Fibroblast of mammary gland (primary cell): Measurements from ENCODE around the gene MYO15A.

ENCODE experiments used
- DNase-seq: peaks from one replicate; pipeline ENCODE4 v3.0.0-alpha.2; 2010; ENCODE audit warnings: low read depth
- H3K4me3 ChIP-seq: 2 replicates; pipeline ENCODE4 v1.5.1; 2011; ENCODE audit warnings: low read depth, mild to moderate bottlenecking, low read length, moderate library complexity; ENCODE audit not compliant: control insufficient read depth
- CTCF ChIP-seq: conservative IDR thresholded peaks from 2 replicates; pipeline ENCODE4 v1.5.1; 2011; ENCODE audit warnings: low read depth, low read length, inconsistent platforms; ENCODE audit not compliant: control insufficient read depth, insufficient read depth

Gene MYO15A

GRCh38 chr17:18218756-18219415, 110.3 kb downstream of the MYO15A start:
- TF ChIP-seq CTCF, result no peak
- no peak overlapping the region for H3K4me3 ChIP-seq
- DNase-seq, result peak; percentile 70

DNA sequence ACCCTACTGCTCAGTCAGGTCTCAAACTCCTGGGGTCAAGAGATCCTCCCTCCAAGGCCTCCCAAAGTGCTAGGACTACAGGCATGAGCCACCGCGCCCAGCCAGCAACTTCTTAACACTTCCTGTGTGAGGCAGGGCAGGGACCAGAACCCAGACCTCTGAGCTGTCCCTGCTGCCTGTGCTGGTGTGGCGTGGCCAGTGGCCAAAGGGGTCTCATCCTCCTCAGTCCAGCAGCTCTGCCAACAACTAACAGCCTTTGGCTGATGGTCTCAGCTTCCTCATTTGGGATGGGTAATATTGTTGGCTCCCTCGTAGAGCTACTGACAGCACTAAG, 115.5 kb downstream of the MYO15A start:
- H3K4me3 ChIP-seq, result no peak overlapping the region
- no peak for TF ChIP-seq CTCF
- peak; percentile 12 for DNase-seq

DNA sequence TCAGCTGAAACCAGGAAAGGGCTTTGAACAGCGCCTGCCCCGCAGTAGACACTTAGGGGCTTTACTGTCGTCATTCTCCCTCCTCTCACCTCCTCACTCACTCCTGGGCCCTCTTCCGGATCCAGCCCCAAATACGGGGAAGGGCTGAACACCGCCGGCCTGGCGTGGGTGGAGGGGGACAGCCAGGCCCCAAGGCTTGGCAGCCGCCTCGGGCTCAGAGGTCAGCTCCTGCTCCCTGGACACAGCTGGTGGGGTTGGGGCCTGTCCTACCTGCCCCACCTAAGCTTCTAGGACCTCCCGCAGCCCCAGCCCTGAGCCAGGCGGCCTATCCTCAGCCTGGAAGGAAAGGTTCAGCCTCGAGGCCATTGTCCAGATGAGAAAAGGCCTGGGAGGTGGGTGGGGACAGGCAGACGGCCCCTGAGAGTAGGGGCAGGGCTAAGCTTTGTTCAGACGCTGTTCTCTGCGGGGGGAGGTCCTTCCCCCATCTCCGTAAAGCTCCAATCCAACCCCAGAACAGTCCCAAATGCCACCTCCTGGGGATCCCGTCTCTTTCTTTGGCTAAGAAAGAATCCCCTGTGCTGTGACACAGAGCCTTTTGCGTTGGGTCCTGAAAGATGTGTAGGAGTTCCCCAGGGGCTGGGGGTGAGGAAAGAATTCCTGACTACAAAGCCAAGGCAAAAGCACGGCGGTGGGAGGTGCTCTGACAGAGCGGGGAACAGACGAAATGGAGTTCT, 116.0 kb downstream of the MYO15A start:
- peak overlapping the region; percentile 42 for H3K4me3 ChIP-seq
- no peak for TF ChIP-seq CTCF
- DNase-seq, result peak; percentile 60

DNA sequence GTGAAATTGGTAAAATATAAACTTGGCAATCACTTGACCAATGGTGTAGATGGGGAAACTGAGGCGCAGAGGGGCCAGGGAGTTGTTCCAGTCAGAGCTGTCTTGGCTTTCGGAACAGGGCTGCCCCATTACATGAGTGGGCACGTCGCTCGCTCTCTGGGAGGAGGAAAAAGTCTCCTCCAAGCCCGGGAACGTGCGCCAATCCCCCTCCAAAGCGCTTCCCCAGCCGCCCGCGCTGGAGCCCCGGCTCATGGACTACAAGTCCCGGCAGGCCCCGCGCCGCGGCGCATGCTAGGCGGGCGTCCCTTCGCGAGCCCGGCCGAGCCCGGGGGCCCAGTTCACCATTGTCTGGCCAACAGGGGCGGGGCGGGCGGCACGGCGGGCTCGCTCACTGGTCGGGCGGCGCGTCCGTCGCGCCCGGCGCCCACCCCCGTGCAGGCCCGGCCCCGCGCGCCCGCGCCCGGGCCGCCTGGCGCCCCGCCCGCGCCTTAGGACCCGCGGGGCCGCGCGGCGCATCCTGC, 116.6 kb downstream of the MYO15A start, which contains the start of gene LLGL1:
Gene LLGL1, plus strand, starts transcription at position 515 of the 521 bp plus-strand sequence. CDS start 48 bp downstream, outside the sequence.
- DNase-seq, result peak; percentile 92
- no peak for TF ChIP-seq CTCF
- peak within 1 kb of the TSS; percentile 73 for H3K4me3 ChIP-seq

- peak overlapping the region; percentile 73 for H3K4me3 ChIP-seq
- no peak for TF ChIP-seq CTCF
- no peak for DNase-seq
Observed at GRCh38 chr17:18225642-18226283, 117.2 kb downstream of the MYO15A start.

DNA sequence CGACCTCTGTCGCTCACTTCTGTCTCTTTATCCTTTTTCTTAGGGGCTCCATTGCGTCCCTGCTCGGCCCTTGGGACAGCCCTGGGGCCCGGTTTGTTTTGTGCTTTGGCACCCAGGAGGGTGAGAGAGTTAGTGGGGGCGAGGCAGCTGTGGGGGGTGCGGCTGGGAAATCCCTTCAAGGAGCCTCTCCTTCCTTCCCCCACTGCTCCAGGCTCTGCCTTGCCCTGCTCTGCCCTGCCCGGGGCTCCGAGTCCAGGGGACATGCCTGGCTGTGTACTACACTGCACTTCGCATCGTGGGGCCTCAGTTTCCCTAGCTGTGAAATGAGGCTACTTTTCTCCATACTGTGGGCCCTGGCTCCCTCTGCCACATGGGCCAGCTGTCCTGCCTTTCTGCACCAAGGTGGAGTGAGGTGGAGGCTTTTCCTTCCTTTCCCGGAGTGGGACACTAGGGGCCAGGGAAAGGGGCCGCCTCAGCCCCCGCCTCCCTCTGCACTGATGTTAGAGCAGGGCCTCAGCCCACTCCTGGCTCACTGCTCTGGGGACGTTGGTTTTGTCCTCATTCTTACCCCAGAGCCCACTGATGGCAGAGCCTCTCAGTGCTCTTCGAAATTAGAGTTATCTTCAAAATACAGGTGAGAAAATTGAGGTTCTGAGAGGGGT, 117.9 kb downstream of the MYO15A start:
- no peak for TF ChIP-seq CTCF
- H3K4me3 ChIP-seq, result peak overlapping the region; percentile 73
- no peak for DNase-seq
